Measurements from ENCODE around the gene ANXA10. TPM values are rescaled to one million over a fixed set of nuclear protein-coding genes. Genes with fewer than 3 reads are reported as not detected.

ANXA10 gene
- total and polyA plus RNA-seq, 2 donors (not counting 3 experiments of a cell fraction or from before 2014, with no cell fraction given) = not detected

- no peak for TF ChIP-seq MAX (IDR thresholded peaks at IDR 0.05; ENCODE audit: insufficient read depth, insufficient read length)
- no peak for TF ChIP-seq FOS (IDR thresholded peaks at IDR 0.05; ENCODE audit: borderline replicate concordance, insufficient read depth, low read length)
- TF ChIP-seq GATA2 (IDR thresholded peaks at IDR 0.05; ENCODE audit: insufficient read depth, insufficient read length, low read depth, low read length) = no peak
- TF ChIP-seq JUN (IDR thresholded peaks at IDR 0.05; ENCODE audit: borderline replicate concordance, insufficient read depth, insufficient read length, low read depth) = no peak
- TF ChIP-seq CTCF (IDR thresholded peaks at IDR 0.05; ENCODE audit: extremely low read depth in 1 of 2, insufficient read depth in 1 of 2, low read depth in 1 of 2, low read length in 2 of 2) = no peak
- no peak for TF ChIP-seq MYC (IDR thresholded peaks at IDR 0.05; ENCODE audit: low read depth, low read length)
- no peak for TF ChIP-seq POLR2A (IDR thresholded peaks at IDR 0.05; ENCODE audit: low read depth, low read length)
- no peak for TF ChIP-seq POLR2AphosphoS5 (IDR thresholded peaks at IDR 0.05; ENCODE audit: insufficient read depth, low read depth, low read length)
- no peak for TF ChIP-seq EZH2 (IDR thresholded peaks at IDR 0.05; ENCODE audit: borderline replicate concordance, low read depth, low read length, severe bottlenecking)
- no peak overlapping the region for H3K4me3 ChIP-seq (replicated peaks in 1 of 3; ENCODE audit: insufficient read depth in 1 of 3, low read depth in 1 of 3, low read length in 3 of 3)
- H4K20me1 ChIP-seq (replicated peaks; ENCODE audit: control insufficient read depth, extremely low read depth, insufficient read depth, low read length) = no peaks in the 10 kb centered on the region
- FAIRE-seq = no peak
- H3K4me2 ChIP-seq (ENCODE audit: insufficient read depth, low read length) = no peak overlapping the region
- no peak for DNase-seq (ENCODE audit: low read depth, low spot score)
- H2AFZ ChIP-seq (ENCODE audit: low read depth, low read length) = no peak overlapping the region
- H3K36me3 ChIP-seq (ENCODE audit: control insufficient read depth in 2 of 2, extremely low read depth in 1 of 2, insufficient read depth in 2 of 2, low read length in 2 of 2) = no peaks in the 10 kb centered on the region
- H3K4me1 ChIP-seq (ENCODE audit: control insufficient read depth, extremely low read depth, insufficient read depth, low read length) = no peaks in the 10 kb centered on the region
- H3K9me1 ChIP-seq (replicated peaks; ENCODE audit: control insufficient read depth, extremely low read depth, insufficient read depth, low read length) = no peaks in the 10 kb centered on the region
- ChIA-PET POLR2A (no interaction called here), CTCF (no interaction called here)
- intact Hi-C loops (cut with micrococcal nuclease) (no loop called here), dilution Hi-C loops (cut with MboI; ENCODE audit: extremely low pct_ligation_motif_present, low sequenced_read_pairs) (no loop called here)
- H3K27ac ChIP-seq (ENCODE audit: insufficient read depth, low read depth, low read length) = no peak overlapping the region
- H3K79me2 ChIP-seq (ENCODE audit: control insufficient read depth, insufficient read depth, low read length) = no peaks in the 10 kb centered on the region
- BruUV-seq (replicated peaks) = no TSS peak
- H3K9ac ChIP-seq (replicated peaks; ENCODE audit: extremely low read depth, insufficient read depth, low read length) = no peak overlapping the region
- H3K27me3 ChIP-seq (ENCODE audit: control insufficient read depth in 2 of 2, insufficient read depth in 2 of 2, low read length in 2 of 2) = no peaks in the 10 kb centered on the region
- peaks cover 2% of the 10 kb centered on the region for H3K9me3 ChIP-seq (replicated peaks; ENCODE audit: control insufficient read depth, insufficient read depth, low read length)
Observed at GRCh38 chr4:168208957-168209614, 116.7 kb downstream of the ANXA10 start.
